ENCODE data around the gene CACNG7. TPM values are rescaled to one million over a fixed set of nuclear protein-coding genes. Genes with fewer than 3 reads are reported as not detected.
"Not testable (repeated sequence)": the region's sequence is repeated elsewhere in the genome, so short reads cannot be mapped to it uniquely, and the experiment has no call there.

Gene CACNG7
- polyA plus RNA-seq, 1 experiment, result 8.6 TPM

GRCh38 chr19:53947624-53948023, 38.5 kb downstream of the CACNG7 start:
- Histone ChIP-seq H3K4me3 (ENCODE audit: low read depth, low read length) (no peak overlapping the region), H3K27ac (ENCODE audit: low read depth, low read length) (no peak overlapping the region), H3K9me3 (ENCODE audit: control insufficient read depth, insufficient read depth, low read length) (peaks cover 2% of the 10 kb centered on the region), H3K27me3 (ENCODE audit: control insufficient read depth, insufficient read depth, low read length) (peaks cover 14% of the 10 kb centered on the region)
- ChIA-PET POLR2A (interaction anchor here (0.7 kb wide), 1 partner anchor 147 kb away, joined by 3 read pairs; no protein-coding TSS in a partner anchor), CTCF (interaction anchor here (0.8 to 1.9 kb wide), 4 partner anchors 8 to 154 kb away, joined by 3 to 7 read pairs (median 3); no protein-coding TSS in a partner anchor)
- DNase-seq (ENCODE audit: low read depth, low spot score), result no peak
- 0 out of 2 replicates have a peak, but pooled peaks have one; percentile 8 for TF ChIP-seq CTCF (IDR thresholded peaks at IDR 0.05; ENCODE audit: low read depth, low read length)

GRCh38 chr19:53948611-53949010, 39.5 kb downstream of the CACNG7 start:
- DNase-seq (ENCODE audit: low read depth, low spot score); H3K27ac ChIP-seq (ENCODE audit: low read depth, low read length); H3K9me3 ChIP-seq (ENCODE audit: control insufficient read depth, insufficient read depth, low read length); H3K27me3 ChIP-seq (ENCODE audit: control insufficient read depth, insufficient read depth, low read length); H3K4me3 ChIP-seq (ENCODE audit: low read depth, low read length); POLR2A ChIA-PET: not testable (repeated sequence)
- CTCF ChIA-PET, result interaction anchor here (0.8 to 1.9 kb wide), 3 partner anchors 9 to 155 kb away, joined by 3 to 7 read pairs (median 3); no protein-coding TSS in a partner anchor

GRCh38 chr19:53951436-53951835, 42.4 kb downstream of the CACNG7 start:
- Histone ChIP-seq H3K9me3 (ENCODE audit: control insufficient read depth, insufficient read depth, low read length) (no peaks in the 10 kb centered on the region), H3K27me3 (ENCODE audit: control insufficient read depth, insufficient read depth, low read length) (no peaks in the 10 kb centered on the region), H3K4me3 (ENCODE audit: low read depth, low read length) (no peak overlapping the region), H3K27ac (ENCODE audit: low read depth, low read length) (no peak overlapping the region)
- ChIA-PET POLR2A (no interaction called here), CTCF (no interaction called here)
- DNase-seq (ENCODE audit: low read depth, low spot score), result no peak
- TF ChIP-seq CTCF (IDR thresholded peaks at IDR 0.05; ENCODE audit: low read depth, low read length), result no peak

- POLR2A ChIA-PET, result no interaction called here
- Histone ChIP-seq H3K27me3 (ENCODE audit: control insufficient read depth, insufficient read depth, low read length) (no peaks in the 10 kb centered on the region), H3K9me3 (ENCODE audit: control insufficient read depth, insufficient read depth, low read length) (no peaks in the 10 kb centered on the region), H3K4me3 (ENCODE audit: low read depth, low read length) (no peak overlapping the region), H3K27ac (ENCODE audit: low read depth, low read length) (no peak overlapping the region)
- no peak for DNase-seq (ENCODE audit: low read depth, low spot score)
- no peak for TF ChIP-seq CTCF (IDR thresholded peaks at IDR 0.05; ENCODE audit: low read depth, low read length)
- CTCF ChIA-PET, result interaction anchor here (0.6 kb wide), 1 partner anchor 36 kb away, joined by 6 read pairs; no protein-coding TSS in a partner anchor
Observed at GRCh38 chr19:53951947-53952346, 42.9 kb downstream of the CACNG7 start.

GRCh38 chr19:53953383-53953782, 44.3 kb downstream of the CACNG7 start:
- H3K27ac ChIP-seq (ENCODE audit: low read depth, low read length), result no peak overlapping the region
- CTCF ChIA-PET, result no interaction called here
- no peak for TF ChIP-seq CTCF (IDR thresholded peaks at IDR 0.05; ENCODE audit: low read depth, low read length)
- H3K27me3 ChIP-seq (ENCODE audit: control insufficient read depth, insufficient read depth, low read length), result peaks cover 12% of the 10 kb centered on the region
- no peaks in the 10 kb centered on the region for H3K9me3 ChIP-seq (ENCODE audit: control insufficient read depth, insufficient read depth, low read length)
- no peak overlapping the region for H3K4me3 ChIP-seq (ENCODE audit: low read depth, low read length)
- no peak for DNase-seq (ENCODE audit: low read depth, low spot score)
- POLR2A ChIA-PET, result no interaction called here
